DMS153 treated with DMSO at 0.1 percent for 48 hours (cell line): Measurements from ENCODE around the gene ROCK2.

Experiments
- DNase-seq: peaks from one replicate; lab custom pipeline; 2025; ENCODE audit not compliant: unreplicated experiment; lab: John Stamatoyannopoulos, UW

ROCK2 gene

GRCh38 chr2:11132036-11132671 is 212.3 kb downstream of the ROCK2 start:
- no peak for DNase-seq

- DNase-seq = no peak
These were observed 213.1 kb downstream of the ROCK2 start for GRCh38 chr2:11131166-11131920.
